GM12875 (cell line): ENCODE measurements around the gene DUSP10.
A peak's percentile ranks its signal among the peaks of the same experiment; 100 is the strongest.

ENCODE experiments used
- H3K4me3 ChIP-seq: one replicate; pipeline ENCODE4 v1.5.1; 2011; ENCODE audit warnings: low read depth, low read length, control low read depth
- TF ChIP-seq, protein P1 (sequence below): IDR thresholded peaks from 2 replicates; pipeline ENCODE4 v1.5.1; 2011; ENCODE audit warnings: low read depth, mild to moderate bottlenecking, control low read depth, inconsistent platforms, low read length, moderate library complexity, borderline replicate concordance; ENCODE audit not compliant: insufficient read depth

The DUSP10 gene

DNA sequence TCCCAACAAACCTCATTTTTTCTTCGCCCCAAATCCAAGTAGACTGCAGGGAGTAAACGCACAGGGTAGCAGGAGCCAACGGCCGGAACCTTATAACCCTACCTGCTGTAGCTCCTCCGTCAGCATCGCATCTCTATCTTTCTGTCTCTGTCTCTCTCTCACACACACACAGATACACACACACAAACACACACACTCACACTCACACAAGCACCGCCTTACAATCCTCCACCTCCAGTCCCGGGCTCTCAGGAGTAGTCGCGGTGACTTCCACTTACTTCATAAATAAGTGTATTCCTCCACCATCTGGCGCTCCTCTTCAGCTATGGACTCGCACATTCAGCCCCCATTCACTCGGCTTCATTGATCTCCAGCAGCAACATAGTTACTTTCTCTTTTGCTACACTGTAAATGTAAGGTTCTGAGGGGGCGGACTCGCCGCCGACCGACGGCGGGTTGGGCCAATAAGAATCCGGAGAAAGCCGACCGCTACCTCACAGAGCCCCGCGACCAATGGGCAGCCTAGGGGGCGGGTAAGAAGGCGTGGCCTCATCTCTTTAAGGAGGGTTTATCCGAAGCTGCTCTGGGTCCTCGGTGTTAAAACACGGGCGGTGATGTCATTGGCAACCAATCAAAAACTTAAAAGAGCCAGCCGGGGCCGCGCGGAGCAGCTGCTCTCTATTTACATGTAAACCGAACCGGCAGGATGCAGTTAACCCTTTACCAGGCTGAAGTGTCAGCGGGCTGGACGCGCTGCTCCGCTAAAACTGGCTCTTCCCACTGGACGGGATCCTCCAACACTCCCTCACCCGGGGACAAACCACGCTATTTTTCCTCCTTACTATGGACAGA, at the start of gene DUSP10:
Gene DUSP10 (minus strand): TSS at position 387 of the 852 bp plus-strand sequence. CDS start 2,345 bp downstream, outside the sequence.
- H3K4me3 ChIP-seq: peak within 1 kb of the TSS; percentile 88
- TF ChIP-seq, protein P1, sequence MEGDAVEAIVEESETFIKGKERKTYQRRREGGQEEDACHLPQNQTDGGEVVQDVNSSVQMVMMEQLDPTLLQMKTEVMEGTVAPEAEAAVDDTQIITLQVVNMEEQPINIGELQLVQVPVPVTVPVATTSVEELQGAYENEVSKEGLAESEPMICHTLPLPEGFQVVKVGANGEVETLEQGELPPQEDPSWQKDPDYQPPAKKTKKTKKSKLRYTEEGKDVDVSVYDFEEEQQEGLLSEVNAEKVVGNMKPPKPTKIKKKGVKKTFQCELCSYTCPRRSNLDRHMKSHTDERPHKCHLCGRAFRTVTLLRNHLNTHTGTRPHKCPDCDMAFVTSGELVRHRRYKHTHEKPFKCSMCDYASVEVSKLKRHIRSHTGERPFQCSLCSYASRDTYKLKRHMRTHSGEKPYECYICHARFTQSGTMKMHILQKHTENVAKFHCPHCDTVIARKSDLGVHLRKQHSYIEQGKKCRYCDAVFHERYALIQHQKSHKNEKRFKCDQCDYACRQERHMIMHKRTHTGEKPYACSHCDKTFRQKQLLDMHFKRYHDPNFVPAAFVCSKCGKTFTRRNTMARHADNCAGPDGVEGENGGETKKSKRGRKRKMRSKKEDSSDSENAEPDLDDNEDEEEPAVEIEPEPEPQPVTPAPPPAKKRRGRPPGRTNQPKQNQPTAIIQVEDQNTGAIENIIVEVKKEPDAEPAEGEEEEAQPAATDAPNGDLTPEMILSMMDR: no peak

DNA sequence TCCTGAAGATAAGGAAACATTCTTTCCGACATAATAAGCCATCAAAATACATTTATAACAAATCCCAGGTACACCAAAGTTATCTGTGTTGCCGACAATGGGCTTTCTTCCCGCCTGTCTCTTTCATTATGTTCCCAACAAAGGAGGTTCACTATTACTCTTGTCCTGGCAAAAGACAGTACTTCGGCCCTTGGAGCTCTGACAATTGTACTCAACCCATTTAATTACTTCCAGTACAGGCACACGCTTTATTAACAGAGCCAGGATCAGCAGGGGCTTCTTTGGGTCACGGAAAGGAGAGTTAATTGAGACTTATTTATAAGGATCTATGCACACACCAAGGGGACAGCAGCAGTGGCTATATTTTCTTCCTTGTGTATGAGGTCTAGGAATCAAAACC, 46.6 kb upstream of the DUSP10 start:
- no peak overlapping the region for H3K4me3 ChIP-seq
- TF ChIP-seq, protein P1: no peak

DNA sequence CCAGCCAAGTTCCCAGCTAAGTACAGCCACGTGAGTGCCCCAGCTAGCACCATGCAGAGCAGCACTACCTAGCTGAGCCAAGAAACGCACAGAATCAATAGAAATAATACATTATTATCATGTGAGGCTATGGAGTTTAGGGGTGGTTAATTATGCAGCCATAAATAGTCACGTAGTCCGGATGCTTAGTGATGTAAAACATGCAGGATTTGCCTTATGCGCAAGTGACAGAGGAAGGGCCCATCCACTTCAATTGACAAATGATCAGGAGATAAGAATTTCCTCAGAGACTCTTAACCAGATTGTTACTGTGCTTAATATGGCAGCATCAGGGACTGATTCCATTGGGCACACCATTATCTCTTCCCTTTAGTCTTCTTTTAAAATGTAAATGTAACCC, 44.8 kb upstream of the DUSP10 start:
- TF ChIP-seq, protein P1: no peak
- H3K4me3 ChIP-seq: no peak overlapping the region

DNA sequence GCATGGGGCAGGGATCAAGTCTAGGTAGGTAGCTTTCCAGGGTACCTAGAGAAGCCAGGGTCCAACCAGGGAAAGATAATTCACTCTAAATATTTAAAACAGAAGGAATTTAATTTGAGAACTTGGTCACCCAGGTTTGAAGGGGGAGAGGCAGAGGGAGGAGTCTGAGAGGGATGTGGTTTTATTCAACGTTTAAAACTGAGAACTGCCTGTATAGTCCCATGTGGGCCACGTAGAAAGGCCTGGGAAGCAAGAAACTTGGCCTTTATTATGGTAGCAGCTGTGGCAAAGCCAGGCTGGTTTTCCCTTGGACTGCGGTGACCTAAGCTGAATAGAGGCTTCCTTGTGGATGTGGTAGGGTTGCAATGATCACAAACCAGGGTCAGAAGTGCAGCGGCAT, 42.0 kb upstream of the DUSP10 start:
- H3K4me3 ChIP-seq: no peak overlapping the region
- TF ChIP-seq, protein P1: no peak

DNA sequence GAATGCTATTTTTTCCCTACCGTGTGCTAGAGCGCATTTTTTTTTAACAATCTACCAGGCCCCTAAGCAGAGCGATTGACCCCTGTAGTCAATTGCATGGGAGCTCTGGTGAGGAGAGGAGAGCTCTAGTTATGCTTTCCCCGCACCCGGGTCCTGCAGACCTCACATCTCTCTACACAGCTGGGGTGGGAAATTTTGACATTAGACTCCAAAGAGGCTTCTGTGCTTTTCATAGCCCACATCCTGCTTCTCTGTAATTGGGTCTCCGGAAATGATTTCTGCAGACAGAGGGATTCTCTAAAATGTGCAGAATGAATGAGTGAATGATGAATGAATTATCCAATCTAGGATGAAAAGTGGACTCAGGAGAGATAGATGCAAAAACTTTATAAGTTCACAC, 41.5 kb upstream of the DUSP10 start:
- TF ChIP-seq, protein P1: no peak
- H3K4me3 ChIP-seq: no peak overlapping the region

DNA sequence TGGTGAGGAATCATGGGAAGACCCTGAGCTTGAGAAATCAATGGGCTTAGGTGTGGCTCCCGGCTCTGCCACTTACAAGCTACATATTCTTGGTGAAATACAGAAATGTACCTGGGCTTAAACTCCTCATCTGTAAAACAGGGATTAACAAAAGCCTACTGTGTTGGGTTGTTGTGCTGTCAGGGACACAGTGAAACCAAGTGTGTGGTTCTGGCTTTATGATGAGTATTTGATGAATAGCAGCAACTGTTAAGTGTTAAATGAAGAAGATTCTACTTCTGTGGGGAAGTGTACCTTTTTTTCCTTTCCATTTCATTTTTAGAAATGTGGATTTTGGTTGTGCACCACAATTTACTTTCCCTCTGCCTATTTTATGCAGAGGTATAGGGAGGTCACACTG, 41.1 kb upstream of the DUSP10 start:
- TF ChIP-seq, protein P1: no peak
- H3K4me3 ChIP-seq: no peak overlapping the region

DNA sequence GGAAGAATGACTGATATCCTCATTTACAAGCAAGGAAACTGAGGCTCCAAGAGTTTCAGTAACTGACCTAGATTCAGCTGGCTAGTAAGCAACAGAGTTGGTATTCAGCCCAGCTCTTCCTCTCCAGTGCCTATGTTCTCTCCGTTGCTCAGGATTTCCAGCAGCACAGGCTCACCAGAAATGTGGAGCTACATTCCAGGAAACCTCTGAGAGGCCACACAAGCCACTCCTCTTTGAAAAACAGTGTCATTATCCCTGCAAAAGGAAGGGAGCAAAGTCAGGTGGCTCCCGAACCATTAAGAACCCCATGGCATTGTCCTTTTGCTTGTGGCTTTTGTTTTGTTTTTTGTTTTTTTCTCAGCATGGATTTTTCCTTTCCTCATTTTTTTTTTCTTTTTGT, 40.6 kb upstream of the DUSP10 start:
- TF ChIP-seq, protein P1: no peak

More for the DNA sequence above, 40.6 kb upstream of the DUSP10 start:
- no peak overlapping the region for H3K4me3 ChIP-seq
